Astrocyte of the cerebellum (primary cell): ENCODE results near the gene ATP11A.
"Not testable (repeated sequence)": the region's sequence is repeated elsewhere in the genome, so short reads cannot be mapped to it uniquely, and the experiment has no call there.

ENCODE experiments used
- DNase-seq: peaks from one replicate; pipeline ENCODE4 v3.0.0-alpha.2; 2011; ENCODE audit warnings: low read depth
- H3K4me3 ChIP-seq: 2 replicates; pipeline ENCODE4 v1.5.1; 2011; ENCODE audit warnings: mild to moderate bottlenecking, low read depth, low read length, moderate library complexity
- in situ Hi-C: cut with HindIII; loops from 2 replicates; pipeline ENCODE4 v1.10.0; 2017; ENCODE audit warnings: low sequenced_read_pairs
- TF ChIP-seq, protein P1 (sequence below): IDR thresholded peaks from 2 replicates; pipeline ENCODE4 v1.5.1; 2012; ENCODE audit warnings: low read length, low read depth, moderate library complexity, mild to moderate bottlenecking; ENCODE audit errors: missing control alignments

ATP11A gene

DNA sequence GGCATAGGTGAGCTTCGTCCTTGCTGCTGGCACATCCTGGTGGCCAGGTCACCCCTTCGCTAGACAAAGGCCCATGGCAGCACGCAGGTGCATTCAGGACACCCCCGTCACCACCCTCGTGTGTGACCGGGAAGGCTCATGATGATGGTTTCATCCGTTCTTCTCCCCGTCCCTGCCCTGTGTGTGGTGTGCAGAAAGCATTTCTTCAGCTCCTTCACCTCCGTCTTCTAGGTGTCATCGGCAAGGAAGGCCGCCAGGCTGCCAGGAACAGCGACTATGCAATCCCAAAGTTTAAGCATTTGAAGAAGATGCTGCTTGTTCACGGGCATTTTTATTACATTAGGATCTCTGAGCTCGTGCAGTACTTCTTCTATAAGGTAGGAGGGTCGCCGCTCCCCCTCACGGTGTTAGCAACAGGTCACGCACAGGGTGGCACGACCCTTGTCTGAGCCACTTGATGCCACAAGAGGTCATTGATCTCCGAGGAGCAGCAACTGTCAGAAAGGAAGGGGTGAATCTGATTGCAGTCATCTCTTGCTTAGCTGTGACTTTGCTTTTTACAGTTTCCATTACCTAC is 168.2 kb downstream of the ATP11A start:
- in situ Hi-C loops, result no loop called here
- TF ChIP-seq, protein P1, sequence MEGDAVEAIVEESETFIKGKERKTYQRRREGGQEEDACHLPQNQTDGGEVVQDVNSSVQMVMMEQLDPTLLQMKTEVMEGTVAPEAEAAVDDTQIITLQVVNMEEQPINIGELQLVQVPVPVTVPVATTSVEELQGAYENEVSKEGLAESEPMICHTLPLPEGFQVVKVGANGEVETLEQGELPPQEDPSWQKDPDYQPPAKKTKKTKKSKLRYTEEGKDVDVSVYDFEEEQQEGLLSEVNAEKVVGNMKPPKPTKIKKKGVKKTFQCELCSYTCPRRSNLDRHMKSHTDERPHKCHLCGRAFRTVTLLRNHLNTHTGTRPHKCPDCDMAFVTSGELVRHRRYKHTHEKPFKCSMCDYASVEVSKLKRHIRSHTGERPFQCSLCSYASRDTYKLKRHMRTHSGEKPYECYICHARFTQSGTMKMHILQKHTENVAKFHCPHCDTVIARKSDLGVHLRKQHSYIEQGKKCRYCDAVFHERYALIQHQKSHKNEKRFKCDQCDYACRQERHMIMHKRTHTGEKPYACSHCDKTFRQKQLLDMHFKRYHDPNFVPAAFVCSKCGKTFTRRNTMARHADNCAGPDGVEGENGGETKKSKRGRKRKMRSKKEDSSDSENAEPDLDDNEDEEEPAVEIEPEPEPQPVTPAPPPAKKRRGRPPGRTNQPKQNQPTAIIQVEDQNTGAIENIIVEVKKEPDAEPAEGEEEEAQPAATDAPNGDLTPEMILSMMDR, result no peak
- H3K4me3 ChIP-seq, result no peak overlapping the region
- no peak for DNase-seq

DNA sequence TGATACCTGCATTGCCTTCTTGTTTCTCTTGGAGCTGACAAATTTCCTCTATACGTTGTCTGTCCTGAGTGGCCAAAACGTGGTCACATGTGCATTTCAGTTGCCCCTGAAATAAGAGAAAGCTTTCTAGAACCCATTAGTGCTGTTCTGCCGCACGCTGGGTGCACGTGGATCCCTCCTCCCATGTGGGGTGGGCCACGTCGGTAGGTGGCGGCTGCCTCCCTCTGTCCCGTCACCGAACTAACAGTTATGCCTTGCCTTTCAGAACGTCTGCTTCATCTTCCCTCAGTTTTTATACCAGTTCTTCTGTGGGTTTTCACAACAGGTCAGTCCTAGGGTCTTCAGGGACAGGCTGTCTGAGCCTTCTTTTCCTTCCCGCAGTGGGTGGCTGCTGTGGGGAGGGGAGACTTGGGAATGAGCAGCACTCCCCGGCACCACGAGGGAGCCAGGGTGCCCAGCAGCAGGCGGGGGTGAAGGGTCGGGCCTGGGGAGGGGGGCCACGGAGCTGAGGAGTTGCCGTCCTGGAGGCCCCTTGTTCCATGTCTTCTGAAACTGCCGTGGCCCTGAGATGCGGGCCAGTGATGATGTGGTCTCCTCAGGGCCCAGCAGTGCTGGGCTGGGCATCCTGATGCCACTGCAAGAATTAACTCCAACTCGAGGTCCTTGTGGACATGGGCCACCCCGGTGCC is 169.4 kb downstream of the ATP11A start:
- no peak for DNase-seq
- in situ Hi-C loops, result no loop called here
- H3K4me3 ChIP-seq, result no peak overlapping the region
- TF ChIP-seq, protein P1, result no peak

DNA sequence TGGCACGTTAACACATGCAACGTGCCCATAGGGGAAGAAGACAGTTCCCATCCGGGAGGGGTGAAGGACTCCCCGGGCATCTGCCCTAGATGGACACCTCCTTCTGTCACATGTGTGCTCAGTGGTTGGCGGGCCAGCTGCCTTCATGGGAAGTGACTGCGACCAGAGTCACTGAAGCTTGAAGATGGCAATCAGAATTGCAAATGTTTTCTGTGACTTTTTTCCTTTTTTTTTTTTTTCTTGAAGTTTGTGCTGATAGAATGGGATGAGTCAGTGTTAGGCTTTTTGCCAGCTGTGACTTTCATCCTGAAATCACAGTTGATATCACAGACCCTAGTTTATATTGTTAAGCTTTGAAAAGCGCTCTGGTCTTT is 170.0 kb downstream of the ATP11A start:
- in situ Hi-C loops, result no loop called here
- TF ChIP-seq, protein P1, result no peak
- DNase-seq, result peak; percentile 29

DNA sequence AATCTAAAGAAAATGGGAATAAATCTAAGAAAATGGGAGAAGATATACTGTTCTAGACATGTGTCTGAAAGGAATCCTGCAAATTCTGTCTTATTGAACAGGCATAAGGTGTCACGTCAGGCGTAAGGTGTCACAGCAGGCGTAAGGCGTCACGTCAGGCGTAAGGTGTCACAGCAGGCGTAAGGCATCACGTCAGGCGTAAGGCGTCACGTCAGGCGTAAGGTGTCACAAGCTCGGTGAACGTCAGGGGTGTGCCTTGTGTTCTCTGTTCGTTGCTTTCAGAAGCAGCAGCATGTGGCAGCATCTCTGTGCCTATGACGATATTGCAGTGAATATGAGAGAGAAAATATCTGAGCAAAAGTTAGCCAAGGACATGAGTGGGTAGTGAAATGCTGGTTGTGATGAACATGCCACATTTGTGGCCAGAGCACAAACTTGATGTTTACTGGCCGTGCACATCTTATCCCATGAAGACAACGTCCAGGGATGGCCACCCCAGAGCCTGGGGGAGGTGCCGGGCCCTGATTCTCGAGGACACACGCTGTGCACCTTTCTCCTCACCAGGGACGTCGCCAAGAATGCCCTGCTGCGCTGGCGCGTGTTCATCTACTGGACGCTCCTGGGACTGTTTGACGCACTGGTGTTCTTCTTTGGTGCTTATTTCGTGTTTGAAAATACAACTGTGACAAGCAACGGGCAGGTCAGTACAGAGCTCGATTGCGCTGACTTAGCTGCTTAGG is 172.2 kb downstream of the ATP11A start:
- TF ChIP-seq, protein P1, result no peak
- H3K4me3 ChIP-seq, result no peak overlapping the region
- in situ Hi-C loops, result no loop called here
- DNase-seq, result no peak

More for the DNA sequence above, 170.0 kb downstream of the ATP11A start:
- H3K4me3 ChIP-seq, result no peak overlapping the region

DNA sequence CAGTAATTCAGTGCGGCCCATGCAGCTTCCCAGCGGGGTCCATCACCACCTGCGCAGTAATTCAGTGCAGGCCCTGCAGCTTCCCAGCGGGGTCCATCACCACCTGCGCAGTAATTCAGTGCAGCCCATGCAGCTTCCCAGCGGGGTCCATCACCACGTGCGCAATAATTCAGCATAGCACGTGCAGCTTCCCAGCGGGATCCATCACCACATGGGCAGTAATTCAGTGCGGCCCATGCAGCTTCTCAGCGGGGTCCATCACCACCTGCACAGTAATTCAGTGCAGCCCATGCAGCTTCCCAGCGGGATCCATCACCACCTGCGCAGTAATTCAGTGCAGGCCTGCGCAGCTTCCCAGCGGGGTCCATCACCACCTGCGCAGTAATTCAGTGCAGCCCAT is 173.5 kb downstream of the ATP11A start:
- in situ Hi-C loops, DNase-seq: not testable (repeated sequence)

DNA sequence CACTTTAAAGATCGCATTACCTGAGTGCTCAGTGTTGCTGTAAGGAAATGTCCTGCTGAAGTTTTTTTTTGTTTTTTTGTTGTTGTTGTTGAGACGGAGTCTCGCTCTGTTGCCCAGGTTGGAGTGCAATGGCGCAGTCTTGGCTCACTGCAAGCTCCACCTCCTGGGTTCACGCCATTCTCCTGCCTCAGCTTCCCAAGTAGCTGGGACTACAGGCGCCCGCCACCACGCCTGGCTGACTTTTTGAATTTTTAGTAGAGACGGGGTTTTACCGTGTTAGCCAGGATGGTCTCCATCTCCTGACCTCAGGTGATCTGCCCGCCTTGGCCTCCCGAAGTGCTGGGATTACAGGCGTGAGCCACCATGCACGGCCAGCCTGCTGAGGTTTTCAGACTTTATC is 175.6 kb downstream of the ATP11A start:
- DNase-seq, in situ Hi-C loops, H3K4me3 ChIP-seq: not testable (repeated sequence)

More for the DNA sequence above, 173.5 kb downstream of the ATP11A start:
- not testable (repeated sequence) for H3K4me3 ChIP-seq

DNA sequence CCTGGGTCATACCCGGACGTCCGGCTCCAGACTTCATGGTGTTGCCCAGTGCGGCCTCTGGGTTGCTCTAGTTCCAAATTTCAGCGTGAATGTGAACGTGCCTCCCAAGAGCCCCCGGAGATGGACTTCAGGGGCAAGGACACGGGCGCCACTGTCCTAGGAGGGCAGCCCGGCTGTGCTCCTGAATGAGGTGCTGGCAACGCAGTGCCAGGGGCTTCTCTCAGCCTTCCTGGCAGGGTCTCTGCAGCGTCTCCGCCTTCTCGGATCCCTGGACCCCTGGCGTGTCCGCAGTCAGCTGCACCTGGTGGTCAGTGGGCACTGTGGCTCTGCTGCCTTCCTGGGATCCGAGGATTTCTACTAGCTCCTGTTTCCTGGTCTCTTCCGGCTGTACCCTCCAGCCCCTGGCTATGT is 177.5 kb downstream of the ATP11A start:
- H3K4me3 ChIP-seq, result no peak overlapping the region
- no peak for DNase-seq
- in situ Hi-C loops, result no loop called here
- TF ChIP-seq, protein P1, result no peak
